ENCODE measurements around the gene DGKH. TPM values are rescaled to one million over a fixed set of nuclear protein-coding genes. Genes with fewer than 3 reads are reported as not detected.

Gene DGKH
- total RNA-seq, 4 donors from 2014 or later: 5.7 to 24.0 (median 15.0) TPM

DNA sequence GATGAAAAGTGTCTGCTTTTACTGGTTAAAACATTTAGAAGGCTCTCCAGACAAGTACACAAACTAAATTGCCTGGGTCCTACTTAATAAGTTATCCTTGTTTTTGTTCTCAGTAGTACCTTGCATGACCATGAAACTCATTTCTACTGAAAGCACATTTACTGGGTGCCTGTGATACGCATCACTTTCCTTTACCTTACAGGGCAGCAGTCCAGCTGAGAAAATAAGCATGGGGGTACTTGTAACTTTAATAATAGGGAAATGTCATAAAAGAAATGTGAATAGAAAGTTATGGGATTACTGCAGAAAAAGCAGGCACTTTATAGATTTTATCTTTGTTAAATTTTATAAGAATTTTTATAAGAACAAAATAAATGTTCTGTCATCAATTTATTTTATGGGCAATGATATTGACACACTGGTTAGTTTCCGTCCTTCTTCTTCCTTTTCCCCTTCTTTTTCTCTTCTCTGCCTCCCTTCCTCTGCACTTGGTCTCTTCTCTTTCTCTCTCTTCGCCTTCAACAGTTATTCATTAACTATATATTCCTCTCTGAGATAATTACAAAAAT is 116.2 kb downstream of the DGKH start:
- Histone ChIP-seq H3K4me3 (no peak overlapping the region), H3K27ac (no peak overlapping the region), H3K27me3 (no peaks in the 10 kb centered on the region), H3K9me3 (no peaks in the 10 kb centered on the region), H3K36me3 (peaks cover 3 to 82% (median 4%) of the 10 kb centered on the region in 3 donors), H3K4me1 (no peaks in the 10 kb centered on the region)
- intact Hi-C loops (cut with DNase I): no loop called here
- TF ChIP-seq POLR2A (IDR thresholded peaks at IDR 0.05) (no peak), CTCF (IDR thresholded peaks at IDR 0.05) (no peak)
- WGBS, 2 donors: 89 to 93% methylated on average over 3 of the region's 3 CpGs
- DNase-seq: no peak

DNA sequence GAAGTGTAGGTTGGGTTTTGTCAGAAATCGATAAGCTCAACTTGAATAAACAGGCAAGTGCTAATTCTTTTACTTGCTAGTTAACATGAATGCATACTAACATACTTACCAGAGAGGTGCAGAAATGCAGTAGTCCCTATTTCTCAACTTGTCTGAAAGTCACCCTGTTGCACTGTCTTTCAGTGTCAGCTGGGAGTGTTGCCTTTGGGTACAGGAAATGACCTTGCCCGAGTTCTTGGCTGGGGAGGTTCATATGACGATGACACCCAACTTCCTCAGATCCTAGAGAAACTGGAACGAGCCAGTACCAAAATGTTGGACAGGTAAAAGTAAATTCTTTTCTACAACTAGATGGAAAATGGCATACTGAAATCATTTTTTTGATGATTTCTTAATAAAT is 120.0 kb downstream of the DGKH start:
- intact Hi-C loops (cut with DNase I): no loop called here
- Histone ChIP-seq H3K27me3 (no peaks in the 10 kb centered on the region), H3K4me3 (no peak overlapping the region), H3K27ac (no peak overlapping the region), H3K36me3 (peaks cover 3 to 67% (median 4%) of the 10 kb centered on the region in 3 donors), H3K4me1 (no peaks in the 10 kb centered on the region), H3K9me3 (no peaks in the 10 kb centered on the region)
- 84 to 91% methylated on average over 4 of the region's 4 CpGs for WGBS, 2 donors
- TF ChIP-seq CTCF (IDR thresholded peaks at IDR 0.05): no peak
- DNase-seq: no peak

DNA sequence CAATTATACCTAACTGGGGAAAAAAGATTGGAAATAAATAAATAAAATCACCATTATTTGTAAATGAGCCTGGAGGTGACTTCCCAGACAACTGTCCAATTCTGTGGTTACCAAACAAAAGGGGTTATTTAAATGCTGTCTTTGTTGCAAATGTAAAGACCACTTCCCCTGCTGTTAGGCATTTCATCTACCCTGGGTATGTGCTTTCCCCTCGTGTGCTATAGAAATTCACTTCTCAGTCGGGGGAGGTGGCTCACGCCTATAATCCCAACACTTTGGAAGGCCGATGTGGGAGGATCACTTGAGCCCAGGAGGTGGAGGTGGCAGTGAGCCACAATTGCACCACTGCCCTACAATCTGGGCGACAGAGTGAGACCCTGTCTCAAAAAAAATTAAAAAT is 121.6 kb downstream of the DGKH start:
- H3K27me3 ChIP-seq: no peaks in the 10 kb centered on the region
- DNase-seq: no peak
- H3K4me3 ChIP-seq: no peak overlapping the region
- WGBS, 2 donors: 86 to 89% methylated on average over 1 to 5 of the region's 5 CpGs
- TF ChIP-seq POLR2A (IDR thresholded peaks at IDR 0.05) (no peak), CTCF (IDR thresholded peaks at IDR 0.05) (no peak)
- no peaks in the 10 kb centered on the region for H3K4me1 ChIP-seq
- H3K36me3 ChIP-seq: peaks cover 3 to 75% (median 4%) of the 10 kb centered on the region in 3 donors
- intact Hi-C loops (cut with DNase I): no loop called here
- H3K27ac ChIP-seq: no peak overlapping the region
- no peaks in the 10 kb centered on the region for H3K9me3 ChIP-seq

GRCh38 chr13:42173789-42174343 is 125.4 kb downstream of the DGKH start:
- peaks cover 0 to 72% (median under 1%) of the 10 kb centered on the region in 3 donors for H3K36me3 ChIP-seq
- H3K4me3 ChIP-seq: no peak overlapping the region
- no peak overlapping the region for H3K27ac ChIP-seq
- intact Hi-C loops (cut with DNase I): no loop called here
- WGBS, 2 donors: 80 to 89% methylated on average over 4 of the region's 4 CpGs
- no peaks in the 10 kb centered on the region for H3K4me1 ChIP-seq
- H3K27me3 ChIP-seq: no peaks in the 10 kb centered on the region
- TF ChIP-seq POLR2A (IDR thresholded peaks at IDR 0.05): no peak
- H3K9me3 ChIP-seq: no peaks in the 10 kb centered on the region
- DNase-seq: no peak

GRCh38 chr13:42174344-42175162 is 126.1 kb downstream of the DGKH start:
- 69 to 71% methylated on average over 7 to 8 of the region's 8 CpGs for WGBS, 2 donors
- no peak overlapping the region for H3K4me3 ChIP-seq
- H3K9me3 ChIP-seq: no peaks in the 10 kb centered on the region
- no peaks in the 10 kb centered on the region for H3K27me3 ChIP-seq
- no peak overlapping the region for H3K27ac ChIP-seq
- DNase-seq: no peak
- TF ChIP-seq CTCF (IDR thresholded peaks at IDR 0.05) (no peak), POLR2A (IDR thresholded peaks at IDR 0.05) (no peak)
- no peaks in the 10 kb centered on the region for H3K4me1 ChIP-seq
- intact Hi-C loops (cut with DNase I): no loop called here
- H3K36me3 ChIP-seq: peaks cover 0 to 72% (median 0%) of the 10 kb centered on the region in 3 donors
